ENCODE data around the gene ADGRL1.

- TF ChIP-seq CTCF (IDR thresholded peaks at IDR 0.05; ENCODE audit: low read depth, low read length, missing input control) (no peak), HNF4G (IDR thresholded peaks at IDR 0.05) (no peak), FOXA1 (IDR thresholded peaks at IDR 0.05) (no peak), YY1 (IDR thresholded peaks at IDR 0.05) (no peak), NR2F2 (IDR thresholded peaks at IDR 0.05) (no peak)
Measured at GRCh38 chr19:14105680-14106079, 100.3 kb downstream of the ADGRL1 start.
